GM19351 (cell line): ENCODE results near the gene CDC14A.

Source experiments
- ATAC-seq: cut with Tn5 transposase; IDR thresholded peaks from one replicate; pipeline ENCODE4 v1.9.1; 2021; ENCODE audit warnings: mild to moderate bottlenecking, moderate library complexity; ENCODE audit not compliant: unreplicated experiment

The CDC14A gene

DNA sequence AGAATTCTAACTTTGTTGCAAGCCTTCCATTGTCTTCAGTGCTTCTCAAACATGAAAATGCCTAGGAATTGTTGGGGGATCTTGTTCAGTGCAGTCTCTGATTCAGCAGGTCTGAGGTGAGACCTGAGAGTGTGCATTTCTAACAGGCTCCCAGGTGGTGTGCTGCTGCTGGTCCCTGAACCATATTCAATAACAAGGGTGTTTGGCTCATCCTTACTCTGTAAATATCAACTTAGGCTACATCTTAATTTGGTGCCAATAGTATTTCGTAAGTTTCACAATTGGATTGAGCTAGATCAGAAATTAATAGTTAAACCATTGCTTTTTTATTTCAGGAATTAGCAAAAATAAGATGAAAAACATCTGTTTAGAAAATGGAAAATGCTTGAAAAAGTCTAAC, 126.5 kb downstream of the CDC14A start:
- ATAC-seq: no peak

GRCh38 chr1:100479620-100480338, 127.5 kb downstream of the CDC14A start:
- no peak for ATAC-seq

DNA sequence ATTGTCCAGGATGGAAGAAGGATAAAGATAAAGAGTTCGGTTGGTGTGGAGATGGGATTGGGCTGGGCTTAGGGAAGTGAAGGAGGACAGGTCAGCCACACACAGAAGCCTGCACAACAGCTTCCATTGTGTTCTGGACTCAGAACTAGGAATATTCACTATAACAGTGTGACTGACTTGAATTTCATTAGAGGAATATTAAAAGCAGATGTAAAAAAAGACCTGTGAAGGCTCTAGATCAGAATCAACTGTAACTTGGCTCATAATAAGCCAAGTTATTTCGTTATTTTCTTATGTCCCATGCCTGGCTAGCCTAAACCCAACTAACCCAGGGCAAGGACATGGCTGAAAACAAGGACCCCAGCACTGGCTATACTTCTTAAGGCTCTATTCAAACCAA, 129.0 kb downstream of the CDC14A start:
- no peak for ATAC-seq

GRCh38 chr1:100482167-100482566, 129.9 kb downstream of the CDC14A start:
- no peak for ATAC-seq

DNA sequence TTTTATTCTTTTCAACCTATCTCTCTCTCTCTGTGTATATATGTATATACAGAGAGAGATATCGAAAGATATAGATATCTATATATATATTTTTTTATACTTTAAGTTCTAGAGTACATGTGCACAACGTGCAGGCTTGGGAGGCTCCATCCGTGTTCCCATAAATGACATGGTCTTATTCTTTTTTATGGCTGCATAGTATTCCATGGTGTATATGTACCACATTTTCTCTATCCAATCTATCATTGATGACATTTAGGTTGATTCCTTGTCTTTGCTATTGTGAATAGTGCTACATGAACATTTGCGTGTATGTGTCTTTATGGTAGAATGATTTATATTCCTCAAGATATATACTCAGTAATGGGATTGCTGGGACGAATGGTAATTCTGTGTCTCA, 130.4 kb downstream of the CDC14A start:
- ATAC-seq: no peak

DNA sequence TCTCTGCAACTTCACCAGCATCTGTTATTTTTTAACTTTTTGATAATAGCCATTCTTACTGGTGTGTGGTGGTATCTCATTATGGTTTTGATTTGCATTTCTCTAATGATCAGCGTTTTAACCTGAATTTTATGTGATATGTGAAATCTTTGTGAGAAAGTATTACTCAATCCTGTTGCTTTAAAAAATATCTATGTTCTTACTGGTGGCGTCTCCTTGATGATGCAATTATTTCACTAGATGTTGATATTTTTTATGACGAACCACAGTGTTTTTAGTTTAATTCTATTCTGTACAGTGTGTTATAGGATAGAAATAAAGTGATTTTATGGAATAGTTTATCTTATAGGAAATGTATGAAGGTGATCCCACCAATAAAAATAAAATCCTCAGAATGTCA, 130.9 kb downstream of the CDC14A start:
- ATAC-seq: no peak

DNA sequence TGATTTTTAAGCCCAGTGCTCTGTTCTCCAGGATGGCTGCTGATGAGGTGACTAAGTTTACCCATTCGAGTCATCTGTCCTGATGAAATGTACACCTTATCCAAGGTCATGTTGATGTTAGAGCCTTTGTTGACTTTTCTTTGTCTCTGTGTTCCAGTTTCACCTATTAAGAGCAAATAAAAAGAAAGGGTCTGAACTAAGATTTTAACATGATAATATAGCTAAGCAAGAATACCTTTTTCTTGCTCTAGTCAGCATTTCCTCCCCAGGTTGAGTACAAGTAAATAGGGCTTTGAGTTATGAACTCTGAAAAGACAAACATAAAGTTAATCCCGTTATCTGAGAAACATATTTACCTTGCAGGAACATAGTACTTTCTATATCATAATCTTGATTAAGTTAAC, 133.6 kb downstream of the CDC14A start:
- ATAC-seq: no peak

GRCh38 chr1:100494393-100495084, 142.2 kb downstream of the CDC14A start:
- ATAC-seq: no peak

DNA sequence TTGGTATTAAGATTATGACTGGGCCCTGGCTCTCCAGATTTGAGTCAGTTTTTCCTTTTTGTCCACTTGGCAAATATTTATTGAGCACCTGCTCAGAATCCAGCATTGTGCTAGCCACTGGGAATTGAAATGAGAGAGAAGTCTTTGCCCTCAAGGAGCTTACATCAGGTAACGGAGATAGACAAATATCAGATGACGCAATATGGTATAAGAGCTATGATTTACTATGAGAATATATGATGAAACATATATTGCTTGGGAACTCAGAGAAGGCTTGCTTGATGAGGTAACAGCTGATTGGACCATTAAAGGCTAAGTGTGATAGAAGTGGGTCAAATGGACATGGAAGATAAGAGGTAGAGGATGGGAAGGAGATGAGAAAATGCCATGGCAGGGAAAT, 144.6 kb downstream of the CDC14A start:
- ATAC-seq: no peak

GRCh38 chr1:100497796-100498195, 145.5 kb downstream of the CDC14A start:
- no peak for ATAC-seq

DNA sequence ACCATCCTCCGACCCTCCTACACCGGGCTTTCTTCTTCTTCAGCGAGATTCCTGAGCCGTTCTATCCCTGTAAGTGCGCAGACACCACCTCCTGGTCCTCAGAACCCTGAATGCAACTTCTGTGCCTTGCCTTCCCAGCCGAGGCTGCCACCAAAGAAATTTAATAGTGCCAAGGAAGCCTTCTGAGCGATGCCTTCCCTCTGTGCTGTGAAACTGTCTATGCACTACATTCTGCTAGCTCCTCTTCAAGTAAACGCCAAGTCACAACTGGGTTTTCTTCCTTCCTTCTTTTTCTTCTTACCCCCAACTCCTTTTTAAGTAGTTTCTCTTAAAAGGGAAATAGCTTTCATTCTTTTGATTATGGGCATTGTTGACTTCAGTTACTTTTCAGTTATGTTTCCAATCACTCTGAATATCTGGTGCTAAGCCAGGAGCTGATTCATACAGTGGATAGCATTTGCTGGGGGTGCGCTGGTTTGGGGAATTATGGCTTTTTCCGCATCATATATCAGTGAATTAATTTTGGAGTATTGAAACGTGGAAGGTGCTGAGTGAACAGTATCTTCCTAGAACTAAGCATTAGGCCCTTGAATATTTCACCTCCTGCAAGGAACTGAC, 147.0 kb downstream of the CDC14A start:
- ATAC-seq: no peak

- no peak for ATAC-seq
Measured at GRCh38 chr1:100502052-100502792, 149.9 kb downstream of the CDC14A start.

DNA sequence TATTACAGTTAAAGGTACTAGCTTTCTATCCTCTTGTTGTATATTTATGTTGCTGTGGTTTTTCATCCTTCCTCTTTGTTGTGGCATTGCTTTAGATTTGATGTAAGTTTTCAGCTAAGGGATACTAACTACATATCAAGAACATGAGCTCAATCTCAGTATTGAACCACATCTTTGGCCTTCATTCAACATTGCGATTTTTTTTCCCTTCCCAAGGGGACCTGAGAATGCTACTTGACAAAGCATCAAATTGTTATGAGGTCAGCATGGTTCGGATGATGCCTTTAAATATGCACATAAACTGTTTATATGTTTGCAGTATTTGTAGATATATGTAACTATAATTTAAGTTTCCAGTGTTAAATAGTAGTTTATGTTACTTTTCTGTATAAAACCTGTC, 153.9 kb downstream of the CDC14A start:
- ATAC-seq: no peak

DNA sequence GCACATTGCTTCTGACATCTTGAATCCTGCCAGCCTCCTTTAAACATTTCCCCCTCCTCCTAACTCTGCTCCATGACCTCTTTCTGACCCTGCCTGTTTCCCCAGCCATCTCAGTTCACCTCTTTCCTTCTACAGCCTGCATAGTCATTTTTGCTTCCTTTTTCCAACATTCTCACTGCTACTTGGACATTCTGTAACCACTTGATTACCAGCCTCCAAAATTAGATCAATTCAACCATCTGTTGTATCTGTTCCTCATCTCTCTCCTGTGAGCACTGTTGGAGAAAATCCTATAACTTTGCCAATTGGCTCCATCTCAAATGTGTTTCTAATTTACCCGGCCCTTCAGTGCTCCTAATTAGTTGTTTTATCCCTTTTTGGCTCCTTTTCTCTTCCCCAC, 158.1 kb downstream of the CDC14A start:
- ATAC-seq: no peak

GRCh38 chr1:100511058-100511457, 158.8 kb downstream of the CDC14A start:
- ATAC-seq: no peak

GRCh38 chr1:100511773-100512172, 159.5 kb downstream of the CDC14A start:
- ATAC-seq: no peak

GRCh38 chr1:100512803-100513352, 160.6 kb downstream of the CDC14A start:
- ATAC-seq: no peak

- ATAC-seq: no peak
Measured at GRCh38 chr1:100516857-100517256, 164.6 kb downstream of the CDC14A start.

DNA sequence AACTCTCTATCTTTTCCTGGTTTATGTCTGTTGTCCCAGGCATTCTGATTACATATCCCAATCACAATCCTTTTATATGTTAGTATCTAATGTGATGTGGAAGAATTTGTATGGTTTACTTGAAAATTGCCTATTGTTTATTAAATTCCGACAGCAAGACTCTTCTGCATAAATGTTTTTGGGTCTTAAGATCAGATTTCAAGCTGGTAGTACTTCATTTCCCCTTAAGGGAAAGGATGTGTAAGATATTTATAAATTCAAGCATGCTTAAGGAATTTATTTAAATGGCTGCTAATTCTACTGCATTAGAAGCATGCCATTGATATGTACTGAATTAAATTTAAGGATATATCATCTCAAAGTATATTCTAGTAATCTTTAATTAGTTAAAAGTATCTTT, 165.2 kb downstream of the CDC14A start:
- no peak for ATAC-seq

GRCh38 chr1:100518023-100518422, 165.7 kb downstream of the CDC14A start:
- no peak for ATAC-seq

GRCh38 chr1:100523038-100523652, 170.8 kb downstream of the CDC14A start:
- ATAC-seq: peak; percentile 98
